ENCODE results near the gene TUBA3C. TPM values are rescaled to one million over a fixed set of nuclear protein-coding genes. Genes with fewer than 3 reads are reported as not detected.

Gene TUBA3C
- total and polyA plus RNA-seq, 12 donors: not detected

GRCh38 chr13:19185086-19185864 lies 3.7 kb upstream of the TUBA3C start:
- no peaks in the 10 kb centered on the region for H3K27me3 ChIP-seq
- TF ChIP-seq POLR2A (IDR thresholded peaks at IDR 0.05) (no peak), CTCF (IDR thresholded peaks at IDR 0.05) (no peak)
- H3K4me1 ChIP-seq (replicated peaks in 1 of 2): no peaks in the 10 kb centered on the region
- DNase-seq: peak in 1 of 7 donors; percentile 2
- 69 to 85% (median 73%) methylated on average over 8 of the region's 8 CpGs for WGBS, 4 donors
- intact Hi-C loops (cut with DNase I): no loop called here
- no peak overlapping the region for H3K27ac ChIP-seq
- H3K36me3 ChIP-seq (replicated peaks in 1 of 2): no peaks in the 10 kb centered on the region
- no peak overlapping the region for H3K4me3 ChIP-seq
- H3K9me3 ChIP-seq (replicated peaks in 1 of 3): no peaks in the 10 kb centered on the region

DNA sequence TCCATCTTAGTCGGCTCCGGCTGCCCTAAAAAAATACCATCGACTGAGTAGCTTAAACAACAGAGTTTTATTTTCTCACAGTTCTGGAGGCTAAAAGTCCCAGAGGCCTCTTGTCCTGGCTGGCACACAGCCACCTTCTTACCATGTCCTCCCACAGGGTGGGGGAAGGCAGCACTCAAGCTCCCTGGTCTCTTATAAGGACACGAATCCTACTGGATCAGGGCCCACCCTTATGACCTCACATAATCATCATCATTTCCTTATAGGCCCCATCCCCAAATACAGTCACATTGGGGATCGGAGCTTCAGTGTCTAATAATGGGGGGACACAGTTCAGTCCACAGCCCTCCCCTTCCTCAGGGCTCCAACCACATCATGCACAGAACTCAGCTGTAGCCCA lies 2.6 kb upstream of the TUBA3C start:
- H3K4me3 ChIP-seq: no peak overlapping the region
- WGBS, 4 donors: 83 to 86% (median 83%) methylated on average over 4 to 5 of the region's 5 CpGs
- no peak for TF ChIP-seq POLR2A (IDR thresholded peaks at IDR 0.05)
- no peak for TF ChIP-seq CTCF (IDR thresholded peaks at IDR 0.05)
- no peaks in the 10 kb centered on the region for H3K36me3 ChIP-seq (replicated peaks in 1 of 2)
- H3K27ac ChIP-seq: no peak overlapping the region
- no peaks in the 10 kb centered on the region for H3K27me3 ChIP-seq
- peak in 1 of 7 donors; percentile 9 for DNase-seq
- no peaks in the 10 kb centered on the region for H3K4me1 ChIP-seq (replicated peaks in 1 of 2)
- no peaks in the 10 kb centered on the region for H3K9me3 ChIP-seq (replicated peaks in 1 of 3)
- intact Hi-C loops (cut with DNase I): no loop called here

DNA sequence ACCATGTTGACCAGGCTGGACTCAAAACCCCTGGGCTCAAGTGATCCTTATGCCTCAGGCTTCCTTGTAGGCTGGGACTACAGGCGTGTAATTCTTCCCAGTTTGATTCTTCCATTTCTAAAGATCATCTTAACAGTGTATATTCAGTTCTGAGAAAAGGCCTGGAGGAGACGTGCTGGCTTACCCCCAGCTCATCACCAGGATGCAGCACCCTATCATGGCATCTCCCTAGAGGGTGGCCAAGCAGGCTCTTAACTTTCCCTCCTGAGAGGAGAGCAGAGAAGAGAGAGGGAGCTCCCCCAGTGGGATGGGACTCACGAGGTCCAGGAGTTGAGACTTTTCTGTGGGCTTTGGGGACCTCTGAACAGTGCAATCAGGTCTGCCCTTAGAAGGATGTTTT lies 2.1 kb upstream of the TUBA3C start:
- no peak overlapping the region for H3K27ac ChIP-seq
- 47 to 63% (median 51%) methylated on average over 3 of the region's 3 CpGs for WGBS, 4 donors
- no peaks in the 10 kb centered on the region for H3K4me1 ChIP-seq (replicated peaks in 1 of 2)
- TF ChIP-seq CTCF (IDR thresholded peaks at IDR 0.05): no peak
- TF ChIP-seq POLR2A (IDR thresholded peaks at IDR 0.05): no peak
- no peaks in the 10 kb centered on the region for H3K27me3 ChIP-seq
- intact Hi-C loops (cut with DNase I): no loop called here
- no peaks in the 10 kb centered on the region for H3K9me3 ChIP-seq (replicated peaks in 1 of 3)
- H3K4me3 ChIP-seq: no peak overlapping the region
- peak in 1 of 7 donors; percentile 14 for DNase-seq
- H3K36me3 ChIP-seq (replicated peaks in 1 of 2): no peaks in the 10 kb centered on the region

DNA sequence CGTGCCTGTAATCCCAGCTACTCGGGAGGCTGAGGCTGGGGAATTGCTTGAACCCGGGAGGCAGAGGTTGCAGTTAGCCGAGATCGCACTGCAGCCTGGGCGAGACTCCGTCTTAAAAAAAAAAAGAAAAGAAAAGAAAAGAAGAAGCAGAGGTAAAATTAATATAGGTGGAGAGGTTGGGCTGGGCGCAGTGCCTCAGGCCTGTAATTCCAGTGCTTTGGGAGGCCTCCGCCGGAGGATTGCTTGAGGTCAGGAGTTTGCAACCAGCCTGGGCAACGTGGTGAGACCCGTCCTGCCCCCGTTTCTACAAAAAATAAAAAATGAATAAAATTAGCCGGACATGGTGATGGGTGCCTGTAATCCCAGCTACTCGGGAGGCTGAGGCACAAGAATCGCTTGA lies 912 bp upstream of the TUBA3C start:
- WGBS, 4 donors: 82 to 88% (median 84%) methylated on average over 16 of the region's 16 CpGs
- no peaks in the 10 kb centered on the region for H3K27me3 ChIP-seq
- peak in 1 of 7 donors; percentile 28 for DNase-seq
- H3K4me3 ChIP-seq: no peak overlapping the region
- H3K27ac ChIP-seq: no peak overlapping the region
- H3K36me3 ChIP-seq (replicated peaks in 1 of 2): no peaks in the 10 kb centered on the region
- TF ChIP-seq CTCF (IDR thresholded peaks at IDR 0.05): no peak
- no peak for TF ChIP-seq POLR2A (IDR thresholded peaks at IDR 0.05)
- intact Hi-C loops (cut with DNase I): no loop called here
- H3K4me1 ChIP-seq (replicated peaks in 1 of 2): no peaks in the 10 kb centered on the region
- no peaks in the 10 kb centered on the region for H3K9me3 ChIP-seq (replicated peaks in 1 of 3)
